Body of pancreas (tissue), 4 donors: ENCODE measurements around the gene MCRS1.

ENCODE experiments used
- POLR2A ChIP-seq, 3 donors: fragments of 450-650 bp; IDR thresholded peaks; one replicate each; pipeline ENCODE4 v1.6.1; 2016; ENCODE audit warnings: antibody characterized with exemption in 3 of 3, mild to moderate bottlenecking in 2 of 3
- TF ChIP-seq, protein P1 (sequence below), 7 experiments: fragments of 450-650 bp in 4 of 7; fragments of 200-600 bp in 3 of 7; sonication (generic) in 3 of 7; IDR thresholded peaks; one replicate each; pipeline ENCODE4 v1.5.1; 2016 to 2019; ENCODE audit warnings: antibody characterized with exemption in 7 of 7

DNA sequence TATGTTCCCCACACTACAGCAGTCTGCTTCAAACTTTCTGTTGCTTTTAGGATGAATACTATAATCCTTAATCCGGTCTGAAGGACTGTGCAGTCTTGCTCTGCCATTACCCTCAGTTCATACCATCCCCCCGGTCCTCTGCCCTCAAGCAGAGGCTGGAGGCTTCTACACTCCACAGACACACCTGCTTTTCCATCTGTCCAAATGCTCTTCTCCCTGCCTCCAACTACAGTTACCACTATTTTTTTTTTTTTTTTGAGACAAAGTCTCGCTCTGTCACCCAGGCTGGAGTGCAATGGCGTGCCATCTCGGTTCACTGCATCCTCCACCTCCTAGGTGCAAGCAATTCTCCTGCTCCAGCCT is 48.4 kb downstream of the MCRS1 start:
- TF ChIP-seq, protein P1, sequence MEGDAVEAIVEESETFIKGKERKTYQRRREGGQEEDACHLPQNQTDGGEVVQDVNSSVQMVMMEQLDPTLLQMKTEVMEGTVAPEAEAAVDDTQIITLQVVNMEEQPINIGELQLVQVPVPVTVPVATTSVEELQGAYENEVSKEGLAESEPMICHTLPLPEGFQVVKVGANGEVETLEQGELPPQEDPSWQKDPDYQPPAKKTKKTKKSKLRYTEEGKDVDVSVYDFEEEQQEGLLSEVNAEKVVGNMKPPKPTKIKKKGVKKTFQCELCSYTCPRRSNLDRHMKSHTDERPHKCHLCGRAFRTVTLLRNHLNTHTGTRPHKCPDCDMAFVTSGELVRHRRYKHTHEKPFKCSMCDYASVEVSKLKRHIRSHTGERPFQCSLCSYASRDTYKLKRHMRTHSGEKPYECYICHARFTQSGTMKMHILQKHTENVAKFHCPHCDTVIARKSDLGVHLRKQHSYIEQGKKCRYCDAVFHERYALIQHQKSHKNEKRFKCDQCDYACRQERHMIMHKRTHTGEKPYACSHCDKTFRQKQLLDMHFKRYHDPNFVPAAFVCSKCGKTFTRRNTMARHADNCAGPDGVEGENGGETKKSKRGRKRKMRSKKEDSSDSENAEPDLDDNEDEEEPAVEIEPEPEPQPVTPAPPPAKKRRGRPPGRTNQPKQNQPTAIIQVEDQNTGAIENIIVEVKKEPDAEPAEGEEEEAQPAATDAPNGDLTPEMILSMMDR (IDR thresholded peaks at IDR 0.05), result no peak
- TF ChIP-seq POLR2A (IDR thresholded peaks at IDR 0.05), result no peak
